ENCODE data around the gene FBXW7. TPM values are rescaled to one million over a fixed set of nuclear protein-coding genes. Genes with fewer than 3 reads are reported as not detected.

FBXW7 gene
- total and polyA plus RNA-seq, 4 experiments from 2014 or later, result 36.2 to 148 (median 92.9) TPM

- Histone ChIP-seq H3K4me1 (ENCODE audit: insufficient read depth, low read length) (peaks cover 60% of the 10 kb centered on the region), H3K27me3 (ENCODE audit: insufficient read depth, low read length) (no peaks in the 10 kb centered on the region), H3K4me3 (ENCODE audit: low read length in 2 of 2) (no peak overlapping the region), H3K9me3 (ENCODE audit: control insufficient read depth in 1 of 2, low read length in 2 of 2) (no peaks in the 10 kb centered on the region), H3K36me3 (ENCODE audit: insufficient read depth, low read length) (no peaks in the 10 kb centered on the region), H3K27ac (ENCODE audit: low read depth, low read length) (no peak overlapping the region)
- no peak overlapping the region for H3K4me3 Mint-ChIP-seq
- peaks cover 58 to 78% (median 66%) of the 10 kb centered on the region in 4 donors for H3K4me1 Mint-ChIP-seq
- no peaks in the 10 kb centered on the region for H3K27me3 Mint-ChIP-seq
- H3K36me3 Mint-ChIP-seq, result peaks cover 24 to 25% of the 10 kb centered on the region in 2 donors
- H3K27ac Mint-ChIP-seq, result peak overlapping the region in 2 of 7 donors; percentile 10 to 14
- DNase-seq, result no peak
- H3K9me3 Mint-ChIP-seq, result peaks cover 0 to 2% (median 0%) of the 10 kb centered on the region in 8 donors
- intact Hi-C loops (cut with micrococcal nuclease), result loop anchor here (2.0 kb wide), 1 partner anchor 13 kb away; no protein-coding TSS in a partner anchor
- CTCF ChIA-PET (ENCODE audit: partially characterized antibody), result interaction anchor here (0.9 to 1.6 kb wide), 3 partner anchors 15 to 22 kb away, joined by 3 to 10 read pairs (median 3); no protein-coding TSS in a partner anchor
- POLR2A ChIA-PET (ENCODE audit: partially characterized antibody), result interaction anchor here (3.6 kb wide), 1 partner anchor 12 kb away, joined by 41 read pairs; the partner anchor contains the start of gene FBXW7
These were observed 12.2 kb downstream of the FBXW7 start for GRCh38 chr4:152523731-152524130.

GRCh38 chr4:152522754-152523153, 13.1 kb downstream of the FBXW7 start:
- no peak overlapping the region for H3K4me3 Mint-ChIP-seq
- H3K9me3 Mint-ChIP-seq, result peaks cover 0 to 2% (median 0%) of the 10 kb centered on the region in 8 donors
- CTCF ChIA-PET (ENCODE audit: partially characterized antibody), result interaction anchor here (1.2 to 3.9 kb wide), 2 partner anchors 7 to 21 kb away, joined by 4 to 20 read pairs; no protein-coding TSS in a partner anchor
- peak overlapping the region in 1 of 7 donors; percentile 14 for H3K27ac Mint-ChIP-seq
- DNase-seq, result no peak
- peaks cover 20 to 23% of the 10 kb centered on the region in 2 donors for H3K36me3 Mint-ChIP-seq
- intact Hi-C loops (cut with micrococcal nuclease), result no loop called here
- POLR2A ChIA-PET (ENCODE audit: partially characterized antibody), result interaction anchor here (1.2 to 3.6 kb wide), 3 partner anchors 13 to 31 kb away, joined by 6 to 41 read pairs (median 21); partner anchors contain the start of gene FBXW7
- no peaks in the 10 kb centered on the region for H3K36me3 ChIP-seq (ENCODE audit: insufficient read depth, low read length)
- H3K27me3 ChIP-seq (ENCODE audit: insufficient read depth, low read length), result no peaks in the 10 kb centered on the region
- H3K27ac ChIP-seq (ENCODE audit: low read depth, low read length), result no peak overlapping the region
- no peaks in the 10 kb centered on the region for H3K27me3 Mint-ChIP-seq
- H3K4me3 ChIP-seq (ENCODE audit: low read length in 2 of 2), result no peak overlapping the region
- H3K4me1 ChIP-seq (ENCODE audit: insufficient read depth, low read length), result peaks cover 50% of the 10 kb centered on the region
- H3K4me1 Mint-ChIP-seq, result peaks cover 53 to 72% (median 60%) of the 10 kb centered on the region in 4 donors
- H3K9me3 ChIP-seq (ENCODE audit: control insufficient read depth in 1 of 2, low read length in 2 of 2), result no peaks in the 10 kb centered on the region

- H3K27me3 ChIP-seq (ENCODE audit: insufficient read depth, low read length), result no peaks in the 10 kb centered on the region
- H3K4me3 ChIP-seq (ENCODE audit: low read length in 2 of 2), result no peak overlapping the region
- intact Hi-C loops (cut with micrococcal nuclease), result no loop called here
- H3K9me3 ChIP-seq (ENCODE audit: control insufficient read depth in 1 of 2, low read length in 2 of 2), result no peaks in the 10 kb centered on the region
- H3K36me3 ChIP-seq (ENCODE audit: insufficient read depth, low read length), result no peaks in the 10 kb centered on the region
- ChIA-PET CTCF (ENCODE audit: partially characterized antibody) (interaction anchor here (1.0 to 3.9 kb wide), 4 partner anchors 8 to 20 kb away, joined by 3 to 20 read pairs (median 4); no protein-coding TSS in a partner anchor), POLR2A (ENCODE audit: partially characterized antibody) (interaction anchor here (1.2 to 2.5 kb wide), 2 partner anchors 14 to 32 kb away, joined by 6 to 21 read pairs; partner anchors contain the start of gene FBXW7)
- no peak overlapping the region for H3K27ac ChIP-seq (ENCODE audit: low read depth, low read length)
- no peaks in the 10 kb centered on the region for H3K27me3 Mint-ChIP-seq
- H3K4me3 Mint-ChIP-seq, result peak overlapping the region in 2 of 8 donors; percentile 15 to 27
- no peak for DNase-seq
- H3K9me3 Mint-ChIP-seq, result peaks cover 0 to 2% (median 0%) of the 10 kb centered on the region in 8 donors
- H3K4me1 Mint-ChIP-seq, result peaks cover 53 to 69% (median 58%) of the 10 kb centered on the region in 4 donors
- H3K27ac Mint-ChIP-seq, result peak overlapping the region in 2 of 7 donors; percentile 14 to 53
- H3K36me3 Mint-ChIP-seq, result peaks cover 20 to 21% of the 10 kb centered on the region in 2 donors
- H3K4me1 ChIP-seq (ENCODE audit: insufficient read depth, low read length), result peaks cover 49% of the 10 kb centered on the region
These were observed 13.6 kb downstream of the FBXW7 start for GRCh38 chr4:152522245-152522644.

GRCh38 chr4:152516156-152516555, 19.7 kb downstream of the FBXW7 start:
- ChIA-PET POLR2A (ENCODE audit: partially characterized antibody) (no interaction called here), CTCF (ENCODE audit: partially characterized antibody) (interaction anchor here (0.7 to 1.0 kb wide), 3 partner anchors 13 to 1041 kb away, joined by 3 to 4 read pairs (median 3); no protein-coding TSS in a partner anchor)
- no peak for DNase-seq
- H3K9me3 ChIP-seq (ENCODE audit: control insufficient read depth in 1 of 2, low read length in 2 of 2), result no peaks in the 10 kb centered on the region
- H3K27me3 ChIP-seq (ENCODE audit: insufficient read depth, low read length), result no peaks in the 10 kb centered on the region
- H3K4me3 ChIP-seq (ENCODE audit: low read length in 2 of 2), result no peak overlapping the region
- no peaks in the 10 kb centered on the region for H3K36me3 ChIP-seq (ENCODE audit: insufficient read depth, low read length)
- peaks cover 30% of the 10 kb centered on the region for H3K4me1 ChIP-seq (ENCODE audit: insufficient read depth, low read length)
- Mint-ChIP-seq H3K27me3 (no peaks in the 10 kb centered on the region), H3K36me3 (peaks cover 17 to 29% of the 10 kb centered on the region in 2 donors), H3K4me3 (no peak overlapping the region), H3K4me1 (peaks cover 42 to 66% (median 54%) of the 10 kb centered on the region in 4 donors), H3K27ac (peak overlapping the region in 1 of 7 donors; percentile 47), H3K9me3 (no peaks in the 10 kb centered on the region)
- intact Hi-C loops (cut with micrococcal nuclease), result no loop called here
- H3K27ac ChIP-seq (ENCODE audit: low read depth, low read length), result no peak overlapping the region

GRCh38 chr4:152515678-152516077, 20.2 kb downstream of the FBXW7 start:
- Mint-ChIP-seq H3K9me3 (no peaks in the 10 kb centered on the region), H3K27ac (no peak overlapping the region), H3K4me1 (peaks cover 39 to 66% (median 54%) of the 10 kb centered on the region in 4 donors), H3K27me3 (no peaks in the 10 kb centered on the region), H3K4me3 (no peak overlapping the region), H3K36me3 (peaks cover 12 to 24% of the 10 kb centered on the region in 2 donors)
- CTCF ChIA-PET (ENCODE audit: partially characterized antibody), result interaction anchor here (0.7 to 2.4 kb wide), 4 partner anchors 12 to 1041 kb away, joined by 3 to 13 read pairs (median 4); no protein-coding TSS in a partner anchor
- no peak for DNase-seq
- H3K9me3 ChIP-seq (ENCODE audit: control insufficient read depth in 1 of 2, low read length in 2 of 2), result no peaks in the 10 kb centered on the region
- POLR2A ChIA-PET (ENCODE audit: partially characterized antibody), result interaction anchor here (2.9 kb wide), 1 partner anchor 20 kb away, joined by 15 read pairs; the partner anchor contains the start of gene FBXW7
- no peaks in the 10 kb centered on the region for H3K27me3 ChIP-seq (ENCODE audit: insufficient read depth, low read length)
- H3K36me3 ChIP-seq (ENCODE audit: insufficient read depth, low read length), result no peaks in the 10 kb centered on the region
- no peak overlapping the region for H3K27ac ChIP-seq (ENCODE audit: low read depth, low read length)
- no peak overlapping the region for H3K4me3 ChIP-seq (ENCODE audit: low read length in 2 of 2)
- peaks cover 30% of the 10 kb centered on the region for H3K4me1 ChIP-seq (ENCODE audit: insufficient read depth, low read length)
- intact Hi-C loops (cut with micrococcal nuclease), result no loop called here

- ChIA-PET POLR2A (ENCODE audit: partially characterized antibody) (interaction anchor here (2.9 kb wide), 1 partner anchor 21 kb away, joined by 15 read pairs; the partner anchor contains the start of gene FBXW7), CTCF (ENCODE audit: partially characterized antibody) (interaction anchor here (0.9 to 2.4 kb wide), 4 partner anchors 13 to 220 kb away, joined by 3 to 13 read pairs (median 3); no protein-coding TSS in a partner anchor)
- no peak for DNase-seq
- Histone ChIP-seq H3K9me3 (ENCODE audit: control insufficient read depth in 1 of 2, low read length in 2 of 2) (no peaks in the 10 kb centered on the region), H3K4me3 (ENCODE audit: low read length in 2 of 2) (no peak overlapping the region), H3K27me3 (ENCODE audit: insufficient read depth, low read length) (no peaks in the 10 kb centered on the region), H3K4me1 (ENCODE audit: insufficient read depth, low read length) (peaks cover 37% of the 10 kb centered on the region), H3K27ac (ENCODE audit: low read depth, low read length) (no peak overlapping the region), H3K36me3 (ENCODE audit: insufficient read depth, low read length) (no peaks in the 10 kb centered on the region)
- intact Hi-C loops (cut with micrococcal nuclease), result no loop called here
- Mint-ChIP-seq H3K4me3 (peak overlapping the region in 4 of 8 donors; percentile 13 to 64 (median 39)), H3K27me3 (no peaks in the 10 kb centered on the region), H3K27ac (peak overlapping the region in 4 of 7 donors; percentile 13 to 62 (median 24)), H3K9me3 (no peaks in the 10 kb centered on the region), H3K4me1 (peaks cover 42 to 70% (median 55%) of the 10 kb centered on the region in 4 donors), H3K36me3 (peaks cover 5 to 13% of the 10 kb centered on the region in 2 donors)
These were observed 21.5 kb downstream of the FBXW7 start for GRCh38 chr4:152514356-152514755.

GRCh38 chr4:152513078-152513477, 22.8 kb downstream of the FBXW7 start:
- ChIA-PET POLR2A (ENCODE audit: partially characterized antibody) (interaction anchor here (2.9 kb wide), 1 partner anchor 23 kb away, joined by 15 read pairs; the partner anchor contains the start of gene FBXW7), CTCF (ENCODE audit: partially characterized antibody) (no interaction called here)
- intact Hi-C loops (cut with micrococcal nuclease), result no loop called here
- Mint-ChIP-seq H3K36me3 (peaks cover 4 to 12% of the 10 kb centered on the region in 2 donors), H3K4me3 (peak overlapping the region in 4 of 8 donors; percentile 22 to 51 (median 31)), H3K27ac (peak overlapping the region in 1 of 7 donors; percentile 9), H3K4me1 (peaks cover 45 to 74% (median 61%) of the 10 kb centered on the region in 4 donors), H3K9me3 (no peaks in the 10 kb centered on the region), H3K27me3 (no peaks in the 10 kb centered on the region)
- no peak for DNase-seq
- Histone ChIP-seq H3K4me3 (ENCODE audit: low read length in 2 of 2) (no peak overlapping the region), H3K36me3 (ENCODE audit: insufficient read depth, low read length) (no peaks in the 10 kb centered on the region), H3K27me3 (ENCODE audit: insufficient read depth, low read length) (no peaks in the 10 kb centered on the region), H3K4me1 (ENCODE audit: insufficient read depth, low read length) (peaks cover 44% of the 10 kb centered on the region), H3K27ac (ENCODE audit: low read depth, low read length) (no peak overlapping the region), H3K9me3 (ENCODE audit: control insufficient read depth in 1 of 2, low read length in 2 of 2) (no peaks in the 10 kb centered on the region)

Measured in CD4-positive, alpha-beta memory T cell (primary cell).